ENCODE measurements around the gene RABGGTB.

- TF ChIP-seq POLR2A (IDR thresholded peaks at IDR 0.05; ENCODE audit: low read depth, low read length) (no peak), POU2F2 (IDR thresholded peaks at IDR 0.05; ENCODE audit: low read depth, low read length) (no peak)
Measured at GRCh38 chr1:75792091-75792490, 6.0 kb downstream of the RABGGTB start.
